NB4 (cell line): ENCODE data around the gene SENP7.
"Not testable (repeated sequence)": the region's sequence is repeated elsewhere in the genome, so short reads cannot be mapped to it uniquely, and the experiment has no call there.

ENCODE experiments used
- DNase-seq: peaks from one replicate; pipeline ENCODE4 v3.0.0; 2010; ENCODE audit warnings: low read depth
- H3K4me3 ChIP-seq: one replicate; pipeline ENCODE4 v1.5.1; 2011; ENCODE audit warnings: mild to moderate bottlenecking, low read depth, low read length, moderate library complexity
- CTCF ChIP-seq: IDR thresholded peaks from one replicate; pipeline ENCODE4 v1.5.1; 2012; ENCODE audit warnings: low read depth, low read length
- MYC ChIP-seq: IDR thresholded peaks from 2 replicates; pipeline ENCODE4 v1.6.1; 2011; ENCODE audit warnings: low read depth, low read length
- POLR2A ChIP-seq: IDR thresholded peaks from 2 replicates; pipeline ENCODE4 v1.6.1; 2011; ENCODE audit warnings: mild to moderate bottlenecking; ENCODE audit not compliant: insufficient read length; ENCODE audit errors: extremely low read depth
- TF ChIP-seq, protein P1 (sequence below): IDR thresholded peaks from 2 replicates; pipeline ENCODE4 v1.6.1; 2011; ENCODE audit warnings: low read depth, low read length

SENP7 gene

DNA sequence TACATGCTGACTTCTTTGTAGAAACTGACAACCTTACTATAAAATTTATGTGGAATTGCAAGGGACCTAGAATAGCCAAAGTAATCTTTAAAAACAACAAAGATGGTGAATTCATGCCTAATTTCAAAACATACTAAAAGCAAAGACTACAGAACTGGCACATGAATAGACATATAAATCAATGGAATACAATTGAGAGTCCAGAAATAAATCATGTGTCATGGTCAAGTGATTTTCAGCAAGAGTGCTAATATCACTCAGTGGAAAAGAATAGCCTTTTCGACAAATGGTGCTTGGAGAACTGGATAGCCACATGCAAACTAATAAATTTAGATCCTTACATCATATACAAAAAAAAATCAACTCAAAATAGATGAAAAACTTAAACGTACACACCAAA is 201.3 kb downstream of the SENP7 start:
- DNase-seq, result no peak
- no peak overlapping the region for H3K4me3 ChIP-seq
- no peak for TF ChIP-seq CTCF
- TF ChIP-seq, protein P1, sequence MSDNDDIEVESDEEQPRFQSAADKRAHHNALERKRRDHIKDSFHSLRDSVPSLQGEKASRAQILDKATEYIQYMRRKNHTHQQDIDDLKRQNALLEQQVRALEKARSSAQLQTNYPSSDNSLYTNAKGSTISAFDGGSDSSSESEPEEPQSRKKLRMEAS, result no peak
- TF ChIP-seq MYC, result no peak
- no peak for TF ChIP-seq POLR2A

DNA sequence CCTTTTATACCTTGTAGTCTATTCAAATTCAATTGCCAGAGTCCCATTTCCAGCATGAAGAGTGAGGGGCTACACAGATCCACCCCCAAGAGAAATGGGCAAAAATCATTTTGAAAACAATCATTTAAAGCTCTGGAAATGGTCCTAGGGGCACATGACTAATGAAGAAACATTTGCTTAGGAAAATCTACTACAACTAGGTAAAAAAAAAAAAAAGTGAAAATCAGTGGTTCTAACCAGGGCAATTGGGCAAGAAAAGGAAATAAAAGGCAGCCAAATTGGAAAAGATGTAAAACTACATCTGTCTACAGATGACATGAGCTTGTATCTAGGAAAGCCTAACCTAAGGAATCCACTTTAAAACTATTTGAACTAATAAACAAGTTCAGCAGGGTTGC is 202.0 kb downstream of the SENP7 start:
- TF ChIP-seq MYC (no peak), POLR2A (no peak)
- TF ChIP-seq, protein P1, result no peak
- no peak overlapping the region for H3K4me3 ChIP-seq
- no peak for DNase-seq

DNA sequence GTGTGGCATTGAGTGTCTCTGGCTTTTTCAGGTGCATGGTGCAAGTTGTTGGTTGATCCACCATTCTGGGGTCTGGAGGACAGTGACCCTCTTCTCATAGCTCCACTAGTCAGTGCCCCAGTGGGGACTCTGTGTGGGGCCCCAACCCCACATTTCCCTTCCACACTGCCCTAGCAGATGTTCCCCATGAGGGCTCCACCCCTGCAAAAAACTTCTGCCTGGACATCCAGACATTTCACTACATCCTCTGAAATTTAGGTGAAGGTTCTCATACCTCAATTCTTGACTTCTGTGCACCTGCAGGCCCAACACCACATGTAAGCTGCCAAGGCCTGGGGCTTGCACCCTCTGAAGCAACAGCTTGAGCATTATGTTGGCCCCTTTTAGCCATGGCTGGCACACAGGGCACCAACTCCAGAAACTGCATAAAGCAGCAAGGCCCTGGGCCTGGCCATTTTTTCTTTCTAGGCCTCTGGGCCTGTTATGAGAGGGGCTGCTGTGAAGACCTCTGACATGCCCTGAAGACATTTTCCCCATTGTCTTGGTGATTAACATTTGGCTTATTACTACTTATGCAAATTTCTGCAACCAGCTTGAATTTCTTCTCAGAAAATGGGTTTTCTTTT is 204.8 kb downstream of the SENP7 start:
- not testable (repeated sequence) for H3K4me3 ChIP-seq, DNase-seq

DNA sequence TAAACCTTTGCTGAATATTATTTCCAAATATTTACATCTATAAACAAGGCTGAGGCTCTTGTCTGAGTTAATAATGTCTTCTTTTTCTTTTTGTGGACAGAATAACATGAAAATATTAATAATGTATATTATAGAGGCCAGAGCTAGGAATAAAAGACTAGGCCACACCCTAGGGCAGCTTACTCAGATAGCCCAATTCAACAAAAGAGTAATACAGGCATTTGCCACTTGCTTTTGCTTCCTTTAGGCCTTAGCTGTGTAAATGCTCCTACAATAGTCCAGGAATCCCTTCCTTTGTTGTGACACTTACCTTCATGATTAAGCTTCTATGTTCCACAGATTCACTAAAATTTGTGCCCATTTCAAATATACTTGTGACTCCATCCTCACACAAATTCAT is 209.2 kb downstream of the SENP7 start:
- DNase-seq, result no peak
- TF ChIP-seq MYC (no peak), CTCF (no peak), POLR2A (no peak)
- TF ChIP-seq, protein P1, result no peak
- no peak overlapping the region for H3K4me3 ChIP-seq

DNA sequence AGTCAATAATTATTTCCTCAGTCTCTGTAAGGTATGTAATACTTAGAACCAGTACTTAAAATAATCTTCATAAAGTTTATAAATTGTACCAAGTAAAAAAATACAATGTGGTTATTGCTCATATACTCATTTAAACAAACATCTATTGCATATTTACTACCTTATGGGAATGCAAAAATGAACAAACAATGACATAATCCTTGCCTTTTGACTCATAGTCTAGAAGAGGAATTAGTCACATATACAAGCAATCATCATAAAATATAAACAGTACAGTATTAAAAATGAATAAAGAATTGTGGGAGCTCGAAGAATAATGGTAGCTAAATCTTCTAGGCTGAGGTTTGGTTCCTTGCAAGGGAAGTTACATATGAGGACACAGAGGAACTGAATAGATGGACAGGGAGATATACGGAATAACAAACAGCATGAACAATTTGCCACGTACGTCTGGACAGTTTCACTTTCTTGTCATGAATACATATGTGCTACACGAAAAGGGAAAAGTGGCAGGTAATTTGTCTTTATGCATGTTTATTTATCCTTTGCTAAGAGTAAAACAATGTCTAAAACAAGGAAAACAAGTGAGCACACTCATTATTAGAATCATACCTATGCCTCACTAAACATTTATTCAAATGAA is 209.8 kb downstream of the SENP7 start:
- DNase-seq, result no peak
- TF ChIP-seq, protein P1, result no peak
- TF ChIP-seq MYC (no peak), CTCF (no peak), POLR2A (no peak)
- H3K4me3 ChIP-seq, result no peak overlapping the region

DNA sequence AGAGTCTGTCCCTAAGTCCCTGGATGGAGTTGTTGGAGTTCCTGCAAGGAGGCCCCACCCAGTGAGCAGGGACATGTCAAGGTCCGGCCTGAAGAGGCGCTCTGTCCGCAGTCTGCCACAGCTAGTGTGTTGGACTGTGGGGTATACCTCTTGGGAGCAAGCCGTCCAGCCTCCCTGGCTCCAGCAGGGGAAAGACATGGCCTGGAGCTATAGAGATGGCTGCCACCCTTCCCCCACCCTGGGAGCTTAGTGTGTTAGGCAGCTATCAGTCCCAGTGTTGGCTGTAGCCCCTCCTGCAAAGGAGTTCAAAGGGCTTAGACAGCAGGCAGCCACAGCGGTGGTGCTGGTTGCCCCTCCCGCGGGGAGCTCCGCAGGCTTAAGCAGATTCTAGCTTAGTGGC is 212.9 kb downstream of the SENP7 start:
- no peak for TF ChIP-seq CTCF
- no peak for TF ChIP-seq MYC
- TF ChIP-seq, protein P1, result no peak
- no peak for TF ChIP-seq POLR2A
- no peak overlapping the region for H3K4me3 ChIP-seq
- DNase-seq, result no peak

- no peak for TF ChIP-seq CTCF
- TF ChIP-seq POLR2A, result no peak
- TF ChIP-seq, protein P1, result no peak
- TF ChIP-seq MYC, result no peak
- no peak overlapping the region for H3K4me3 ChIP-seq
- no peak for DNase-seq
These were observed 221.0 kb downstream of the SENP7 start for GRCh38 chr3:101292027-101292426.
